Right lobe of liver (tissue), 6 donors: ENCODE results near the gene TMEM229A. TPM values are rescaled to one million over a fixed set of nuclear protein-coding genes. Genes with fewer than 3 reads are reported as not detected.

Experiments used
- ATAC-seq, 4 donors: fragments of 200-7000 bp; cut with Tn5 transposase; one replicate each; pipeline ENCODE4 v1.9.1; 2020; ENCODE audit warnings: mild to moderate bottlenecking in 4 of 4, moderate library complexity in 4 of 4
- DNase-seq, 3 donors: peaks; one replicate each; pipeline ENCODE4 v3.0.0-alpha.2; 2020
- H3K27ac ChIP-seq, 3 donors: fragments of 200-600 bp; one replicate each; pipeline ENCODE4 v1.8.0; 2022
- H3K27me3 ChIP-seq, 2 donors: fragments of 200-600 bp; one replicate each; pipeline ENCODE4 v1.8.0; 2022
- H3K36me3 ChIP-seq, 4 donors: fragments of 200-600 bp; sonication (generic) in 1 of 4; one replicate each; pipeline versions ENCODE4 v1.5.1 to v1.8.0; 2017 to 2022; ENCODE audit warnings: control low read depth in 1 of 4
- H3K4me1 ChIP-seq, 4 donors: fragments of 200-600 bp; sonication (generic) in 1 of 4; one replicate each; pipeline versions ENCODE4 v1.5.1 to v1.8.0; 2017 to 2022; ENCODE audit warnings: control low read depth in 1 of 4
- H3K4me3 ChIP-seq, 3 donors: fragments of 200-600 bp; one replicate each; pipeline ENCODE4 v1.8.0; 2022
- H3K9me3 ChIP-seq, 4 donors: fragments of 200-600 bp; sonication (generic) in 1 of 4; one replicate each; pipeline versions ENCODE4 v1.5.1 to v1.8.0; 2017 to 2022; ENCODE audit warnings: control low read depth in 1 of 4
- POLR2A ChIP-seq: fragments of 450-650 bp; IDR thresholded peaks from one replicate; pipeline ENCODE4 v1.6.1; 2017; ENCODE audit warnings: antibody characterized with exemption, mild to moderate bottlenecking
- WGBS: methylation state at CpG from one replicate; pipeline ENCODE4 v1.1.6; 2018; ENCODE audit warnings: low coverage, low lambda C conversion rate; ENCODE audit not compliant: insufficient coverage; ENCODE audit errors: missing lambda C conversion rate; 5-methylcytosine and 5-hydroxymethylcytosine counted together
- intact Hi-C, 2 donors: fragments of 100-400 bp; cut with DNase I; formaldehyde crosslinking; loops; one replicate each; pipeline versions ENCODE4 v1.11.2 to v1.14.1; 2022
- total RNA-seq, 6 experiments: library from RNA; depleted of rRNA in 2 of 6; stranded (reverse); fragments of >200 nt in 2 of 6; fragmentation: NEBNext Ultra II Directional in 3 of 6; extraction: Animal tissue kit (Norgen Biotek cat#: 25700) in 3 of 6; gene quantifications; one replicate each; pipeline versions ENCODE4 v1.1.0 to v1.2.4, GENCODE V29; 2016 to 2023
- TF ChIP-seq, protein P1 (sequence below), 4 donors: fragments of 200-600 bp in 3 of 4; fragments of 450-650 bp in 1 of 4; IDR thresholded peaks; one replicate each; pipeline versions ENCODE4 v1.5.1 to v1.8.0; 2016 to 2022; ENCODE audit warnings: antibody characterized with exemption in 4 of 4, mild to moderate bottlenecking in 2 of 4
- donor health status: DM: no; HTN: yes; CAD: no.
- donor health status: DM: no; HTN: no; CAD: no.
- donor health status: DM: no; HTN: no; CAD: no.
- donor health status: DM: no; HTN: yes; CAD: no.
- donor health status: DM: no; HTN: yes; CAD: no.

TMEM229A gene
- total RNA-seq, 6 experiments from 2014 or later = not detected

DNA sequence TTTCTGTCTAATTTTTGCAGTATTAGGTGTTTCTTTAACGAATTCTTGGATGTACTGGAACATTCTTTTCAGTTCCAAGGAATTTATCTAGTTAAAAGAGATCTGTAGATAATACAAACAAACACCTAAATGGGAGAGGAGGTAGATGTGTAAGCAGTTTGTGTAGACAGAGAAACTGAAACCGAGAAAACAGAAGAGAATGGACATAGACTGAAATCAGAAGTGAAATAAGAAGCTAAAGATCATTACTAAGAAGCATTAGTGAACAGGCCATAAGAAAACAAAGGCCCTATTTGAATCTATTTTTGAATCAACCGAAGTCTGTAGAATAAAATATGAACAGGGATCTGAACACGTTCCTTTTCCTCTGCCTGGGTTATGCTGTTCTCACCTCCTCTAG, 26.5 kb upstream of the TMEM229A start:
- no peak overlapping the region for H3K27ac ChIP-seq
- ATAC-seq (no peak), DNase-seq (no peak)
- H3K4me1 ChIP-seq = no peaks in the 10 kb centered on the region
- no peak overlapping the region for H3K4me3 ChIP-seq
- intact Hi-C loops = no loop called here
- TF ChIP-seq, protein P1, sequence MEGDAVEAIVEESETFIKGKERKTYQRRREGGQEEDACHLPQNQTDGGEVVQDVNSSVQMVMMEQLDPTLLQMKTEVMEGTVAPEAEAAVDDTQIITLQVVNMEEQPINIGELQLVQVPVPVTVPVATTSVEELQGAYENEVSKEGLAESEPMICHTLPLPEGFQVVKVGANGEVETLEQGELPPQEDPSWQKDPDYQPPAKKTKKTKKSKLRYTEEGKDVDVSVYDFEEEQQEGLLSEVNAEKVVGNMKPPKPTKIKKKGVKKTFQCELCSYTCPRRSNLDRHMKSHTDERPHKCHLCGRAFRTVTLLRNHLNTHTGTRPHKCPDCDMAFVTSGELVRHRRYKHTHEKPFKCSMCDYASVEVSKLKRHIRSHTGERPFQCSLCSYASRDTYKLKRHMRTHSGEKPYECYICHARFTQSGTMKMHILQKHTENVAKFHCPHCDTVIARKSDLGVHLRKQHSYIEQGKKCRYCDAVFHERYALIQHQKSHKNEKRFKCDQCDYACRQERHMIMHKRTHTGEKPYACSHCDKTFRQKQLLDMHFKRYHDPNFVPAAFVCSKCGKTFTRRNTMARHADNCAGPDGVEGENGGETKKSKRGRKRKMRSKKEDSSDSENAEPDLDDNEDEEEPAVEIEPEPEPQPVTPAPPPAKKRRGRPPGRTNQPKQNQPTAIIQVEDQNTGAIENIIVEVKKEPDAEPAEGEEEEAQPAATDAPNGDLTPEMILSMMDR (IDR thresholded peaks at IDR 0.05) = no peak
- no peak for TF ChIP-seq POLR2A
- no peaks in the 10 kb centered on the region for H3K27me3 ChIP-seq
- no peaks in the 10 kb centered on the region for H3K36me3 ChIP-seq
- 30% methylated on average over 4 of the region's 4 CpGs for WGBS
- no peaks in the 10 kb centered on the region for H3K9me3 ChIP-seq

DNA sequence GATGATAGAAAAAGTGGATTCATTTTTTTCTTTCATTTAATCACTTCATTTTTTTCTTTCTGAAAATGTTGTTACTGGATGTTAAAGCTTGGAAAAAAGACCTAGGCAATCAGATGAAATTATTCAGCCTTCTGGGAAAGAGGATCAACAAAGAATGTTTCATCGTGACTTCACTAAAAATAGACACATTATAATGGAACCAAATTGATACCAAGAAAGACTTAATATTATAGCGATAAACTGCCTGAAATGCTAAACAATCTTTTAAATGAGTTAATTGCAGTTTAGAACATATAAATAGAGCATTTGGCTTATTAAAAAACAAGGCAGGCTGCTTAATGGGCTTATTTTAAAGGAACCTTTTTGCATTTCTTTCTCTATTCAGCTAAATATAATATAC, 25.6 kb upstream of the TMEM229A start:
- no peak for ATAC-seq
- Histone ChIP-seq H3K4me3 (no peak overlapping the region), H3K27me3 (no peaks in the 10 kb centered on the region), H3K4me1 (no peaks in the 10 kb centered on the region), H3K9me3 (no peaks in the 10 kb centered on the region), H3K36me3 (no peaks in the 10 kb centered on the region), H3K27ac (no peak overlapping the region)
- intact Hi-C loops = no loop called here
- no peak for TF ChIP-seq POLR2A
- TF ChIP-seq, protein P1 (IDR thresholded peaks at IDR 0.05) = no peak
- no peak for DNase-seq
- 73% methylated on average over 2 of the region's 2 CpGs for WGBS

DNA sequence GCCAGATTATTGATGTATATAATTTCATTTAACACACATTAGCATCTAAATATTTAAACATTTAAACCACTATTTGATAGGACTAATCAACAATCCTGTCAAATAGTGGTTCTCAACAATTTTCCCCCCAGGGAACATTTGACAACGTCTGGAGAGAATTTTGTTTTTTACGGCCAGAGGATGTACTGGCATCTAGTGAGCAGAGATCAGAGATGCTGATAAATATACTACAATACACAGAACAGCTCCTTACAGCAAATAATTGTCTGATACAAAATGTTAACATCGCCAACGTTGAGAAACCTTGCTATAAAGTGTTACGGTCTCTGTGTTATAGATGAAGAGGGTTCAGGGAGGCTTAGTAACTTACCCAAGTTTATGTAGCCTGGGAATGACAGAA, 25.0 kb upstream of the TMEM229A start:
- ATAC-seq (no peak), DNase-seq (no peak)
- no peak overlapping the region for H3K4me3 ChIP-seq
- H3K36me3 ChIP-seq = no peaks in the 10 kb centered on the region
- 49% methylated on average over 5 of the region's 5 CpGs for WGBS
- no peaks in the 10 kb centered on the region for H3K27me3 ChIP-seq
- intact Hi-C loops = no loop called here
- no peaks in the 10 kb centered on the region for H3K9me3 ChIP-seq
- H3K4me1 ChIP-seq = no peaks in the 10 kb centered on the region
- no peak overlapping the region for H3K27ac ChIP-seq
- TF ChIP-seq, protein P1 (IDR thresholded peaks at IDR 0.05) = no peak
- no peak for TF ChIP-seq POLR2A

DNA sequence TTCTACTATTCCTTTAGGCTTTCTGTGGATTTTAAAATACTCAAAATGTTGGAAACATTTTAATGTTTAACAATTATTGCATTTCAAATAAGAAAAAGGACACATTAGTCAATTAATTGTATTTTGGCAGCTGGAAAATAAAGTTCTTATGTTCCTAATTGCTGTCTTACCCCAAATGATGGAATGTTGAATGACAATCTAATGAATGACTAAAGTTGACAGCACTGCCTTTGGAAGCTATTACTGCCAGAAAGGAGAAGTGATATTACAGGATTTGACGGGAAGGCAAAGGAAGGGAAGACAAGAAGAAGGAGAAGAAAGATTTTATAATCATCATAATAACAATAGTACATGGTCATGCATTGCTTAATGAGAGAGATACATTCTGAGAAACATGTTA, 23.4 kb upstream of the TMEM229A start:
- TF ChIP-seq, protein P1 (IDR thresholded peaks at IDR 0.05) = no peak
- TF ChIP-seq POLR2A = no peak
- Histone ChIP-seq H3K36me3 (no peaks in the 10 kb centered on the region), H3K27me3 (no peaks in the 10 kb centered on the region), H3K9me3 (no peaks in the 10 kb centered on the region), H3K4me3 (no peak overlapping the region), H3K27ac (no peak overlapping the region), H3K4me1 (no peaks in the 10 kb centered on the region)
- intact Hi-C loops = no loop called here
- 35% methylated on average over 1 of the region's 1 CpG for WGBS
- DNase-seq (no peak), ATAC-seq (no peak)

DNA sequence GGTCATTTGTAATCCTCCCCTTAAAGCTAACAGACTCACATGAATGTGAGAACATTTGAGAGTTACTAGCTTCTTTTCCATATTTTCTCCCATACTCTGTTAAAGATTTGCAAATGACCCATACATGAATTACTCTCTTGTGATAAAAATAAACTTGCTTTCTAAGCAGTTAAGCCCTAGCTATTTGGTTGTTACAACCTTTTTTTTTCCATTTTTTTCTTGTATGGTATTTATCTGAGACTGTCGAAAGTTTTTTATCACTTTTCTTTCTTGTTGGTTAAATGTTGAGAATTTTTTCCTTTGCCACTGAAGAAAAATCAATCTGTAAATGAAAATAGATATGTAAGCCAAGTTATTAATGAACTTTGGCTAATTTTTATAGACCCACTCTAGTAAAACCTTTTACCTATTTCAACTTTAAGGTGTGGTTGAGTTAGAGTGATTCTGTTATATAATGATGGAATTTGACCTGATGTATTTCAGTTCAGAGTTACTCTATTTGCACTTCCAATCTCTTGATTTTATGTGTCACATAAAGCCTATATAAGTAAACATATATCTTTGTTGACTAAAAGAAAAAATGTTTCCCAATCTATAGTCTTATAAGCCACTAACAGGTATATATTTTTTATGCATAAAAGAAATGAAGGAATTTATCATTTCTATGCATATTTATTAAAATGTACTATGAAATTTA, 19.0 kb upstream of the TMEM229A start:
- Histone ChIP-seq H3K27ac (no peak overlapping the region), H3K4me3 (no peak overlapping the region), H3K9me3 (no peaks in the 10 kb centered on the region), H3K4me1 (no peaks in the 10 kb centered on the region), H3K27me3 (no peaks in the 10 kb centered on the region), H3K36me3 (no peaks in the 10 kb centered on the region)
- no peak for DNase-seq
- intact Hi-C loops = no loop called here
- WGBS = 50% methylated on average over 1 of the region's 1 CpG
- TF ChIP-seq, protein P1 (IDR thresholded peaks at IDR 0.05) = no peak
- TF ChIP-seq POLR2A = no peak
- no peak for ATAC-seq
